Measurements from ENCODE around the gene RDX. TPM values are rescaled to one million over a fixed set of nuclear protein-coding genes. Genes with fewer than 3 reads are reported as not detected.

Gene RDX
- total RNA-seq, 1 experiment from 2014 or later: 131 TPM

DNA sequence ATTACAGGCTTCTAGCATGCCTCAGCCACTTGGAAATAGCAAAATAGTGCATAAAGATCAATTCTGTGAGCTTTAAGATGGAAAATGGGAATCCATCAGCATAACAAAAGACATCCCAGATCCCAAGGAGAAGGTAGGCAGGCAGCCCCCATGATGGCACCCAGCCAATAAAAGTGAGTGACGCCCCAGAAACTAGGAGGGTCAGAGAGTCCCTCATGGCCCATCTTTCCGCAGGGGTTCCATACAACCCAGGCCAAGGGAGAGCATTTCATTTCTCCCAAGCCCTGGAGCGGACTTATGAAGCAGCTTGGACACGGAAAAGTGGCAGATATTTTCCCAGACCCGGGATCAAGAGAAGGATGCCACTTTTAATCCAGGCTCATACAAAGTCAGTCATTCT, 110.0 kb downstream of the RDX start:
- H3K27ac ChIP-seq (ENCODE audit: low read depth, low read length): no peak overlapping the region
- no peak overlapping the region for H3K9ac ChIP-seq (ENCODE audit: low read length)
- no peak overlapping the region for H3K4me2 ChIP-seq (ENCODE audit: low read length)
- no peak for TF ChIP-seq SIN3A (IDR thresholded peaks at IDR 0.05; ENCODE audit: low read depth)
- no peak for TF ChIP-seq EZH2 (IDR thresholded peaks at IDR 0.05)
- no peak for TF ChIP-seq REST (IDR thresholded peaks at IDR 0.05; ENCODE audit: low read depth)
- no peak for TF ChIP-seq ZNF274 (IDR thresholded peaks at IDR 0.05; ENCODE audit: low read depth, low read length)
- TF ChIP-seq ZBTB33 (IDR thresholded peaks at IDR 0.05; ENCODE audit: extremely low read depth, insufficient replicate concordance, low read length): no peak
- no peak for TF ChIP-seq ELF1 (IDR thresholded peaks at IDR 0.05; ENCODE audit: borderline replicate concordance, low read depth)
- TF ChIP-seq, protein P1, sequence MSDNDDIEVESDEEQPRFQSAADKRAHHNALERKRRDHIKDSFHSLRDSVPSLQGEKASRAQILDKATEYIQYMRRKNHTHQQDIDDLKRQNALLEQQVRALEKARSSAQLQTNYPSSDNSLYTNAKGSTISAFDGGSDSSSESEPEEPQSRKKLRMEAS (IDR thresholded peaks at IDR 0.05): no peak
- TF ChIP-seq CEBPB (IDR thresholded peaks at IDR 0.05; ENCODE audit: low read depth): no peak
- TF ChIP-seq EZH2phosphoT487 (IDR thresholded peaks at IDR 0.05; ENCODE audit: borderline replicate concordance): no peak
- TF ChIP-seq YY1 (IDR thresholded peaks at IDR 0.05; ENCODE audit: extremely low read depth, insufficient replicate concordance, low read depth, low read length): no peak
- TF ChIP-seq SP1 (IDR thresholded peaks at IDR 0.05; ENCODE audit: low read depth): no peak
- ChIA-PET CTCF (interaction anchor here (1.8 kb wide), 1 partner anchor 9 kb away, joined by 5 read pairs; no protein-coding TSS in a partner anchor), RAD21 (ENCODE audit: low non-redundant PET in 1 of 2, low total read pairs in 2 of 2, uncharacterized antibody in 2 of 2, unreplicated experiment in 2 of 2) (no interaction called here), POLR2A (no interaction called here)
- intact Hi-C loops (cut with micrococcal nuclease): no loop called here
- no peaks in the 10 kb centered on the region for H3K9me3 ChIP-seq (ENCODE audit: control insufficient read depth in 1 of 2, insufficient read depth in 1 of 2, low read depth in 1 of 2, low read length in 2 of 2)
- DNase-seq (ENCODE audit: low read depth, low spot score) (no peak), ATAC-seq (no peak)
- H3K4me3 ChIP-seq (replicated peaks in 1 of 2; ENCODE audit: low read depth in 1 of 2, low read length in 2 of 2): no peak overlapping the region
- H2AFZ ChIP-seq (ENCODE audit: low read depth, low read length, poor library complexity, severe bottlenecking): no peak overlapping the region
- H3K27me3 ChIP-seq (ENCODE audit: insufficient read depth, low read length): no peaks in the 10 kb centered on the region
- H3K4me1 ChIP-seq (ENCODE audit: control insufficient read depth in 1 of 2, insufficient read depth in 2 of 2, low read length in 2 of 2): peaks cover 5 to 44% of the 10 kb centered on the region in 2 experiments; a peak in 3 of 4 replicates
- H3K36me3 ChIP-seq (ENCODE audit: control insufficient read depth in 1 of 2, insufficient read depth in 2 of 2, low read length in 2 of 2): no peaks in the 10 kb centered on the region
- no peaks in the 10 kb centered on the region for H3K9me2 ChIP-seq (ENCODE audit: insufficient read depth)
- BruUV-seq (replicated peaks): no TSS peak
- H3K79me2 ChIP-seq (ENCODE audit: insufficient read depth, low read length): no peaks in the 10 kb centered on the region
- H4K20me1 ChIP-seq (ENCODE audit: insufficient read depth): no peaks in the 10 kb centered on the region
